GM23338 (cell line): Measurements from ENCODE around the gene PCDHA5. TPM values are rescaled to one million over a fixed set of nuclear protein-coding genes. Genes with fewer than 3 reads are reported as not detected.

Experiments
- ATAC-seq: fragments of 200-7000 bp; cut with Tn5 transposase; 3 replicates; pipeline ENCODE4 v1.9.1; 2020
- DNase-seq: peaks from one replicate; pipeline ENCODE4 v3.0.0-alpha.2; 2015; ENCODE audit warnings: low spot score
- H2AFZ ChIP-seq: fragments of 200-600 bp; sonication (generic); 2 replicates; pipeline ENCODE4 v1.8.0; 2016; ENCODE audit warnings: antibody characterized with exemption, mild to moderate bottlenecking, moderate library complexity
- H3F3A ChIP-seq: fragments of 200-600 bp; sonication (generic); replicated peaks from 2 replicates; pipeline ENCODE4 v1.8.0; 2017; ENCODE audit warnings: antibody characterized with exemption, mixed run types, low read depth
- H3K27ac ChIP-seq: fragments of 200-600 bp; sonication (generic); 2 replicates; pipeline ENCODE4 v1.6.1; 2016; ENCODE audit warnings: low read depth
- H3K27me3 ChIP-seq: fragments of 200-600 bp; sonication (generic); 2 replicates; pipeline ENCODE4 v1.8.0; 2016; ENCODE audit warnings: mild to moderate bottlenecking, mixed run types, moderate library complexity; ENCODE audit not compliant: insufficient read depth
- H3K36me3 ChIP-seq: fragments of 200-600 bp; sonication (generic); 2 replicates; pipeline ENCODE4 v1.8.0; 2016; ENCODE audit warnings: mild to moderate bottlenecking; ENCODE audit not compliant: insufficient read depth
- H3K4me1 ChIP-seq: fragments of 200-600 bp; sonication (generic); 2 replicates; pipeline ENCODE4 v1.8.0; 2016; ENCODE audit warnings: mild to moderate bottlenecking, moderate library complexity; ENCODE audit not compliant: insufficient read depth
- H3K4me2 ChIP-seq: fragments of 200-600 bp; sonication (generic); 2 replicates; pipeline ENCODE4 v1.7.1; 2017; ENCODE audit warnings: mixed run types
- H3K4me3 ChIP-seq: fragments of 200-600 bp; sonication (generic); 2 replicates; pipeline ENCODE4 v1.6.1; 2016; ENCODE audit warnings: mixed run types
- H3K79me2 ChIP-seq: fragments of 200-600 bp; sonication (generic); replicated peaks from 2 replicates; pipeline ENCODE4 v1.8.0; 2017; ENCODE audit warnings: mild to moderate bottlenecking; ENCODE audit not compliant: insufficient read depth
- H3K9me2 ChIP-seq: fragments of 200-600 bp; sonication (generic); 2 replicates; pipeline ENCODE4 v1.8.0; 2017; ENCODE audit not compliant: insufficient read depth
- H4K20me1 ChIP-seq: fragments of 200-600 bp; sonication (generic); replicated peaks from 2 replicates; pipeline ENCODE4 v1.8.0; 2017; ENCODE audit warnings: mild to moderate bottlenecking; ENCODE audit not compliant: insufficient read depth
- H3K27ac Mint-ChIP-seq: 2 replicates; pipeline ENCODE4 v1.8.0; 2020; ENCODE audit warnings: inconsistent platforms, mild to moderate bottlenecking, moderate library complexity, mixed read lengths
- H3K27me3 Mint-ChIP-seq: 3 replicates; pipeline ENCODE4 v1.8.0; 2022; ENCODE audit warnings: low read depth, mild to moderate bottlenecking, moderate library complexity, mixed read lengths, inconsistent platforms; ENCODE audit not compliant: insufficient read depth, poor library complexity
- H3K36me3 Mint-ChIP-seq: 3 replicates; pipeline ENCODE4 v1.8.0; 2021; ENCODE audit warnings: low read depth, mild to moderate bottlenecking, inconsistent platforms, moderate library complexity, mixed read lengths
- H3K4me1 Mint-ChIP-seq: 3 replicates; pipeline ENCODE4 v1.8.0; 2020; ENCODE audit warnings: mild to moderate bottlenecking, inconsistent platforms, mixed read lengths
- H3K4me3 Mint-ChIP-seq: 3 replicates; pipeline ENCODE4 v1.8.0; 2021; ENCODE audit warnings: moderate library complexity, mild to moderate bottlenecking, inconsistent platforms, mixed read lengths
- H3K9me3 Mint-ChIP-seq: 3 replicates; pipeline ENCODE4 v1.8.0; 2020; ENCODE audit warnings: moderate library complexity, mild to moderate bottlenecking, inconsistent platforms, mixed read lengths
- EZH2 ChIP-seq: fragments of 200-600 bp; sonication (generic); IDR thresholded peaks from one replicate; pipeline ENCODE4 v1.8.0; 2017; ENCODE audit warnings: antibody characterized with exemption, mild to moderate bottlenecking, low read depth; ENCODE audit not compliant: unreplicated experiment
- NANOG ChIP-seq: IDR thresholded peaks from 2 replicates; pipeline ENCODE4 v1.6.1; 2016; ENCODE audit warnings: antibody characterized with exemption, borderline replicate concordance
- POLR2AphosphoS5 ChIP-seq: IDR thresholded peaks from 2 replicates; pipeline ENCODE4 v1.6.1; 2016; ENCODE audit warnings: antibody characterized with exemption, low read depth
- polyA plus RNA-seq: library from polyadenylated mRNA; unstranded; fragments of >200 nt; fragmentation: Nextera tagmentation; extraction: Ambion mirVana; gene quantifications from 2 replicates; pipeline ENCODE4 v1.2.1, GENCODE V29; 2016
- total RNA-seq: library from RNA; depleted of rRNA; stranded (reverse); fragments of >200 nt; shearing (Covaris generic); gene quantifications from 2 replicates; pipeline ENCODE4 v1.2.3, GENCODE V29; 2014
- TF ChIP-seq, protein P1 (sequence below): fragments of 250-450 bp; sonication (Bioruptor Pico); IDR thresholded peaks from 2 replicates; pipeline ENCODE4 v1.5.0; 2020; ENCODE audit warnings: mild to moderate bottlenecking, moderate library complexity
- TF ChIP-seq, protein P2 (sequence below), 2 experiments: fragments of 200-600 bp in 1 of 2; sonication (generic) in 1 of 2; conservative IDR thresholded peaks; 2 replicates each; pipeline versions ENCODE4 v1.5.1 to v1.6.1; 2016 to 2017; ENCODE audit warnings: antibody characterized with exemption in 2 of 2, low read depth in 2 of 2, mild to moderate bottlenecking in 2 of 2, moderate library complexity in 1 of 2

The PCDHA5 gene
- total and polyA plus RNA-seq, 2 experiments from 2014 or later: 0.86 to 3.1 TPM

GRCh38 chr5:140835622-140836510 is 14.5 kb downstream of the PCDHA5 start:
- TF ChIP-seq NANOG (no peak), POLR2AphosphoS5 (no peak), EZH2 (no peak)
- TF ChIP-seq, protein P1, sequence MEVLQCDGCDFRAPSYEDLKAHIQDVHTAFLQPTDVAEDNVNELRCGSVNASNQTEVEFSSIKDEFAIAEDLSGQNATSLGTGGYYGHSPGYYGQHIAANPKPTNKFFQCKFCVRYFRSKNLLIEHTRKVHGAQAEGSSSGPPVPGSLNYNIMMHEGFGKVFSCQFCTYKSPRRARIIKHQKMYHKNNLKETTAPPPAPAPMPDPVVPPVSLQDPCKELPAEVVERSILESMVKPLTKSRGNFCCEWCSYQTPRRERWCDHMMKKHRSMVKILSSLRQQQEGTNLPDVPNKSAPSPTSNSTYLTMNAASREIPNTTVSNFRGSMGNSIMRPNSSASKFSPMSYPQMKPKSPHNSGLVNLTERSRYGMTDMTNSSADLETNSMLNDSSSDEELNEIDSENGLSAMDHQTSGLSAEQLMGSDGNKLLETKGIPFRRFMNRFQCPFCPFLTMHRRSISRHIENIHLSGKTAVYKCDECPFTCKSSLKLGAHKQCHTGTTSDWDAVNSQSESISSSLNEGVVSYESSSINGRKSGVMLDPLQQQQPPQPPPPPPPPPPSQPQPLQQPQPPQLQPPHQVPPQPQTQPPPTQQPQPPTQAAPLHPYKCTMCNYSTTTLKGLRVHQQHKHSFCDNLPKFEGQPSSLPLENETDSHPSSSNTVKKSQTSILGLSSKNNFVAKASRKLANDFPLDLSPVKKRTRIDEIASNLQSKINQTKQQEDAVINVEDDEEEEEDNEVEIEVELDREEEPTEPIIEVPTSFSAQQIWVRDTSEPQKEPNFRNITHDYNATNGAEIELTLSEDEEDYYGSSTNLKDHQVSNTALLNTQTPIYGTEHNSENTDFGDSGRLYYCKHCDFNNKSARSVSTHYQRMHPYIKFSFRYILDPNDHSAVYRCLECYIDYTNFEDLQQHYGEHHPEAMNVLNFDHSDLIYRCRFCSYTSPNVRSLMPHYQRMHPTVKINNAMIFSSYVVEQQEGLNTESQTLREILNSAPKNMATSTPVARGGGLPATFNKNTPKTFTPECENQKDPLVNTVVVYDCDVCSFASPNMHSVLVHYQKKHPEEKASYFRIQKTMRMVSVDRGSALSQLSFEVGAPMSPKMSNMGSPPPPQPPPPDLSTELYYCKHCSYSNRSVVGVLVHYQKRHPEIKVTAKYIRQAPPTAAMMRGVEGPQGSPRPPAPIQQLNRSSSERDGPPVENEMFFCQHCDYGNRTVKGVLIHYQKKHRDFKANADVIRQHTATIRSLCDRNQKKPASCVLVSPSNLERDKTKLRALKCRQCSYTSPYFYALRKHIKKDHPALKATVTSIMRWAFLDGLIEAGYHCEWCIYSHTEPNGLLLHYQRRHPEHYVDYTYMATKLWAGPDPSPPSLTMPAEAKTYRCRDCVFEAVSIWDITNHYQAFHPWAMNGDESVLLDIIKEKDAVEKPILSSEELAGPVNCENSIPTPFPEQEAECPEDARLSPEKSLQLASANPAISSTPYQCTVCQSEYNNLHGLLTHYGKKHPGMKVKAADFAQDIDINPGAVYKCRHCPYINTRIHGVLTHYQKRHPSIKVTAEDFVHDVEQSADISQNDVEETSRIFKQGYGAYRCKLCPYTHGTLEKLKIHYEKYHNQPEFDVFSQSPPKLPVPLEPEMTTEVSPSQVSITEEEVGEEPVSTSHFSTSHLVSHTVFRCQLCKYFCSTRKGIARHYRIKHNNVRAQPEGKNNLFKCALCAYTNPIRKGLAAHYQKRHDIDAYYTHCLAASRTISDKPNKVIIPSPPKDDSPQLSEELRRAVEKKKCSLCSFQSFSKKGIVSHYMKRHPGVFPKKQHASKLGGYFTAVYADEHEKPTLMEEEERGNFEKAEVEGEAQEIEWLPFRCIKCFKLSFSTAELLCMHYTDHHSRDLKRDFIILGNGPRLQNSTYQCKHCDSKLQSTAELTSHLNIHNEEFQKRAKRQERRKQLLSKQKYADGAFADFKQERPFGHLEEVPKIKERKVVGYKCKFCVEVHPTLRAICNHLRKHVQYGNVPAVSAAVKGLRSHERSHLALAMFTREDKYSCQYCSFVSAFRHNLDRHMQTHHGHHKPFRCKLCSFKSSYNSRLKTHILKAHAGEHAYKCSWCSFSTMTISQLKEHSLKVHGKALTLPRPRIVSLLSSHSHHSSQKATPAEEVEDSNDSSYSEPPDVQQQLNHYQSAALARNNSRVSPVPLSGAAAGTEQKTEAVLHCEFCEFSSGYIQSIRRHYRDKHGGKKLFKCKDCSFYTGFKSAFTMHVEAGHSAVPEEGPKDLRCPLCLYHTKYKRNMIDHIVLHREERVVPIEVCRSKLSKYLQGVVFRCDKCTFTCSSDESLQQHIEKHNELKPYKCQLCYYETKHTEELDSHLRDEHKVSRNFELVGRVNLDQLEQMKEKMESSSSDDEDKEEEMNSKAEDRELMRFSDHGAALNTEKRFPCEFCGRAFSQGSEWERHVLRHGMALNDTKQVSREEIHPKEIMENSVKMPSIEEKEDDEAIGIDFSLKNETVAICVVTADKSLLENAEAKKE (CRISPR knock-in tag): no peak
- TF ChIP-seq, protein P2, sequence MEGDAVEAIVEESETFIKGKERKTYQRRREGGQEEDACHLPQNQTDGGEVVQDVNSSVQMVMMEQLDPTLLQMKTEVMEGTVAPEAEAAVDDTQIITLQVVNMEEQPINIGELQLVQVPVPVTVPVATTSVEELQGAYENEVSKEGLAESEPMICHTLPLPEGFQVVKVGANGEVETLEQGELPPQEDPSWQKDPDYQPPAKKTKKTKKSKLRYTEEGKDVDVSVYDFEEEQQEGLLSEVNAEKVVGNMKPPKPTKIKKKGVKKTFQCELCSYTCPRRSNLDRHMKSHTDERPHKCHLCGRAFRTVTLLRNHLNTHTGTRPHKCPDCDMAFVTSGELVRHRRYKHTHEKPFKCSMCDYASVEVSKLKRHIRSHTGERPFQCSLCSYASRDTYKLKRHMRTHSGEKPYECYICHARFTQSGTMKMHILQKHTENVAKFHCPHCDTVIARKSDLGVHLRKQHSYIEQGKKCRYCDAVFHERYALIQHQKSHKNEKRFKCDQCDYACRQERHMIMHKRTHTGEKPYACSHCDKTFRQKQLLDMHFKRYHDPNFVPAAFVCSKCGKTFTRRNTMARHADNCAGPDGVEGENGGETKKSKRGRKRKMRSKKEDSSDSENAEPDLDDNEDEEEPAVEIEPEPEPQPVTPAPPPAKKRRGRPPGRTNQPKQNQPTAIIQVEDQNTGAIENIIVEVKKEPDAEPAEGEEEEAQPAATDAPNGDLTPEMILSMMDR (conservative IDR thresholded peaks at IDR 0.05; ENCODE audit: low read depth in 2 of 2): no peak
- Mint-ChIP-seq H3K27me3 (peaks cover 2% of the 10 kb centered on the region), H3K27ac (no peak overlapping the region), H3K36me3 (peaks cover 24% of the 10 kb centered on the region; the same call in 2 of the 3 replicates), H3K9me3 (peaks cover 10% of the 10 kb centered on the region), H3K4me3 (no peak overlapping the region), H3K4me1 (no peaks in the 10 kb centered on the region)
- ATAC-seq (no peak), DNase-seq (no peak)
- H3K4me3 ChIP-seq: no peak overlapping the region
- no peaks in the 10 kb centered on the region for H3K4me1 ChIP-seq
- no peak overlapping the region for H3K27ac ChIP-seq
- no peaks in the 10 kb centered on the region for H3K79me2 ChIP-seq
- no peaks in the 10 kb centered on the region for H3K27me3 ChIP-seq
- H3K4me2 ChIP-seq: no peak overlapping the region
- H4K20me1 ChIP-seq: no peaks in the 10 kb centered on the region; the same call in 1 of the 2 replicates
- H2AFZ ChIP-seq: no peak overlapping the region
- H3K9me2 ChIP-seq: no peaks in the 10 kb centered on the region
- H3K36me3 ChIP-seq: peaks cover 4% of the 10 kb centered on the region; the same call in 1 of the 2 replicates
- H3F3A ChIP-seq: no peaks in the 10 kb centered on the region
